H1 (cell line): ENCODE data around the gene ZNF532. TPM values are rescaled to one million over a fixed set of nuclear protein-coding genes. Genes with fewer than 3 reads are reported as not detected.

Experiments
- CEBPB ChIP-seq: IDR thresholded peaks from 2 replicates; pipeline ENCODE4 v1.6.1; 2012; ENCODE audit warnings: low read depth, low read length
- CHD2 ChIP-seq: IDR thresholded peaks from 2 replicates; pipeline ENCODE4 v1.6.1; 2012; ENCODE audit warnings: low read length, improper control_type of control experiment
- CTBP2 ChIP-seq: IDR thresholded peaks from 2 replicates; pipeline ENCODE4 v1.7.0; 2011; ENCODE audit warnings: borderline replicate concordance, mild to moderate bottlenecking, moderate library complexity, mixed read lengths, low read length; ENCODE audit not compliant: insufficient read depth, insufficient read length
- RAD21 ChIP-seq, 2 experiments: IDR thresholded peaks in 1 of 2; conservative IDR thresholded peaks in 1 of 2; 2 replicates each; pipeline ENCODE4 v1.6.1; 2011; ENCODE audit warnings: low read depth in 2 of 2, low read length in 2 of 2, improper control_type of control experiment in 1 of 2, inconsistent platforms in 1 of 2, mild to moderate bottlenecking in 1 of 2, moderate library complexity in 1 of 2
- RXRA ChIP-seq: IDR thresholded peaks from 2 replicates; pipeline ENCODE4 v1.6.1; 2011; ENCODE audit warnings: low read depth, mild to moderate bottlenecking, low read length, moderate library complexity; ENCODE audit not compliant: insufficient read depth
- SIX5 ChIP-seq: IDR thresholded peaks from 2 replicates; pipeline ENCODE4 v1.6.1; 2011; ENCODE audit warnings: mild to moderate bottlenecking, low read depth, low read length
- TCF12 ChIP-seq: IDR thresholded peaks from 2 replicates; pipeline ENCODE4 v1.6.1; 2011; ENCODE audit warnings: low read depth, mild to moderate bottlenecking, low read length
- polyA plus RNA-seq, 7 experiments: library from polyadenylated mRNA; depleted of rRNA in 3 of 7; stranded (reverse) in 5 of 7; unstranded in 2 of 7; fragments of >200 nt in 5 of 7; fragments of 200-250 nt in 2 of 7; gene quantifications; 1 replicate in 5 of 7; 2 replicates in 1 of 7; 4 replicates in 1 of 7; pipeline versions ENCODE4 v1.2.1 to v1.2.3, GENCODE V29; 2011 to 2013; ENCODE audit warnings: missing spikeins in 2 of 7, mixed read lengths in 2 of 7
- total RNA-seq: library from RNA; stranded (reverse); fragmentation: NEBNext Ultra II Directional; extraction: Animal tissue kit (Norgen Biotek cat#: 25700); gene quantifications from 2 replicates; pipeline ENCODE4 v1.2.1, GENCODE V29; 2021
- TF ChIP-seq, protein P1 (sequence below): fragments of 300-600 bp; sonication (generic); IDR thresholded peaks from 2 replicates; pipeline ENCODE4 v1.7.1; 2012; ENCODE audit warnings: low read length, moderate library complexity, mild to moderate bottlenecking, inconsistent platforms; ENCODE audit not compliant: insufficient replicate concordance
- TF ChIP-seq, protein P2 (sequence below): IDR thresholded peaks from 2 replicates; pipeline ENCODE4 v1.6.1; 2011; ENCODE audit warnings: low read length, improper control_type of control experiment

The ZNF532 gene
- total and polyA plus RNA-seq, 2 of the 8 experiments (the other 6 are each of a cell fraction or from before 2014, with no cell fraction given): 143 to 240 TPM

DNA sequence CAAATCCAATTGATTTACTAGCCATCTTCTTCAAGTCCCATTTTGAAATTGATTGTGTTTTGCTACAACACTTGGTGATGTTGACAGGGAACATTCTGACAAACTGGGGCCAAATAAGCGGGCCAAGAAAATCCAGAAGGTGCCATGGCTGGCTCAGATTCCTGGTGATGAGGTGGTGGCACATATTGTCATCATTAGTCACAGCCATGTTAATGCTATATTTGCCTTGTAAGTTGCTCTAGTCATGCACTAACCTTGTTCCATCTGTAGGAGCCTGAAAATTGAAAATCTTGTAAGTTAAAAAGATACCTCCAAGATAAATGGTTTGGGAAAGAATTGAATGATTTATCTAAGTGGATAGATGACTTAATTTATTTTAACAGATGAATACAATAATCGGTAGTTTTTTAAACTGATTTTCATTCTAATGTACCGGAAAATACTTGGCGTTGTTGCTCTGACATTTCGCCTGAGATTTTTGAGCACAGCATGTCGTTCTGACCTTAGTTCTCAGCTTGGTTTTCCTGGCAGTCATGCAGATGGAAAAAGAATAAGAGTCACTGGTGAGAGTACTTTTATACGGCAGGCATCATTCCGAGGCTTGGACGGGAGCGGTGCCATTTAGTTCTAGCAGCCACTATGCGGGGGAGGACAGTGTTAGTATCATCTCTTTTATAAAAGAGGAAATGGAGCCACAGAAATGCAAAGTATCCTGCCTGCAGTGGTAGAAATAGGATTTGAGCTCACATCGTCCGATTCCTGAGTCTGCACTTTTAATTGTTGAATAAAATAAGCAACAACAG is 133.9 kb downstream of the ZNF532 start (continued):
- TF ChIP-seq, protein P1, sequence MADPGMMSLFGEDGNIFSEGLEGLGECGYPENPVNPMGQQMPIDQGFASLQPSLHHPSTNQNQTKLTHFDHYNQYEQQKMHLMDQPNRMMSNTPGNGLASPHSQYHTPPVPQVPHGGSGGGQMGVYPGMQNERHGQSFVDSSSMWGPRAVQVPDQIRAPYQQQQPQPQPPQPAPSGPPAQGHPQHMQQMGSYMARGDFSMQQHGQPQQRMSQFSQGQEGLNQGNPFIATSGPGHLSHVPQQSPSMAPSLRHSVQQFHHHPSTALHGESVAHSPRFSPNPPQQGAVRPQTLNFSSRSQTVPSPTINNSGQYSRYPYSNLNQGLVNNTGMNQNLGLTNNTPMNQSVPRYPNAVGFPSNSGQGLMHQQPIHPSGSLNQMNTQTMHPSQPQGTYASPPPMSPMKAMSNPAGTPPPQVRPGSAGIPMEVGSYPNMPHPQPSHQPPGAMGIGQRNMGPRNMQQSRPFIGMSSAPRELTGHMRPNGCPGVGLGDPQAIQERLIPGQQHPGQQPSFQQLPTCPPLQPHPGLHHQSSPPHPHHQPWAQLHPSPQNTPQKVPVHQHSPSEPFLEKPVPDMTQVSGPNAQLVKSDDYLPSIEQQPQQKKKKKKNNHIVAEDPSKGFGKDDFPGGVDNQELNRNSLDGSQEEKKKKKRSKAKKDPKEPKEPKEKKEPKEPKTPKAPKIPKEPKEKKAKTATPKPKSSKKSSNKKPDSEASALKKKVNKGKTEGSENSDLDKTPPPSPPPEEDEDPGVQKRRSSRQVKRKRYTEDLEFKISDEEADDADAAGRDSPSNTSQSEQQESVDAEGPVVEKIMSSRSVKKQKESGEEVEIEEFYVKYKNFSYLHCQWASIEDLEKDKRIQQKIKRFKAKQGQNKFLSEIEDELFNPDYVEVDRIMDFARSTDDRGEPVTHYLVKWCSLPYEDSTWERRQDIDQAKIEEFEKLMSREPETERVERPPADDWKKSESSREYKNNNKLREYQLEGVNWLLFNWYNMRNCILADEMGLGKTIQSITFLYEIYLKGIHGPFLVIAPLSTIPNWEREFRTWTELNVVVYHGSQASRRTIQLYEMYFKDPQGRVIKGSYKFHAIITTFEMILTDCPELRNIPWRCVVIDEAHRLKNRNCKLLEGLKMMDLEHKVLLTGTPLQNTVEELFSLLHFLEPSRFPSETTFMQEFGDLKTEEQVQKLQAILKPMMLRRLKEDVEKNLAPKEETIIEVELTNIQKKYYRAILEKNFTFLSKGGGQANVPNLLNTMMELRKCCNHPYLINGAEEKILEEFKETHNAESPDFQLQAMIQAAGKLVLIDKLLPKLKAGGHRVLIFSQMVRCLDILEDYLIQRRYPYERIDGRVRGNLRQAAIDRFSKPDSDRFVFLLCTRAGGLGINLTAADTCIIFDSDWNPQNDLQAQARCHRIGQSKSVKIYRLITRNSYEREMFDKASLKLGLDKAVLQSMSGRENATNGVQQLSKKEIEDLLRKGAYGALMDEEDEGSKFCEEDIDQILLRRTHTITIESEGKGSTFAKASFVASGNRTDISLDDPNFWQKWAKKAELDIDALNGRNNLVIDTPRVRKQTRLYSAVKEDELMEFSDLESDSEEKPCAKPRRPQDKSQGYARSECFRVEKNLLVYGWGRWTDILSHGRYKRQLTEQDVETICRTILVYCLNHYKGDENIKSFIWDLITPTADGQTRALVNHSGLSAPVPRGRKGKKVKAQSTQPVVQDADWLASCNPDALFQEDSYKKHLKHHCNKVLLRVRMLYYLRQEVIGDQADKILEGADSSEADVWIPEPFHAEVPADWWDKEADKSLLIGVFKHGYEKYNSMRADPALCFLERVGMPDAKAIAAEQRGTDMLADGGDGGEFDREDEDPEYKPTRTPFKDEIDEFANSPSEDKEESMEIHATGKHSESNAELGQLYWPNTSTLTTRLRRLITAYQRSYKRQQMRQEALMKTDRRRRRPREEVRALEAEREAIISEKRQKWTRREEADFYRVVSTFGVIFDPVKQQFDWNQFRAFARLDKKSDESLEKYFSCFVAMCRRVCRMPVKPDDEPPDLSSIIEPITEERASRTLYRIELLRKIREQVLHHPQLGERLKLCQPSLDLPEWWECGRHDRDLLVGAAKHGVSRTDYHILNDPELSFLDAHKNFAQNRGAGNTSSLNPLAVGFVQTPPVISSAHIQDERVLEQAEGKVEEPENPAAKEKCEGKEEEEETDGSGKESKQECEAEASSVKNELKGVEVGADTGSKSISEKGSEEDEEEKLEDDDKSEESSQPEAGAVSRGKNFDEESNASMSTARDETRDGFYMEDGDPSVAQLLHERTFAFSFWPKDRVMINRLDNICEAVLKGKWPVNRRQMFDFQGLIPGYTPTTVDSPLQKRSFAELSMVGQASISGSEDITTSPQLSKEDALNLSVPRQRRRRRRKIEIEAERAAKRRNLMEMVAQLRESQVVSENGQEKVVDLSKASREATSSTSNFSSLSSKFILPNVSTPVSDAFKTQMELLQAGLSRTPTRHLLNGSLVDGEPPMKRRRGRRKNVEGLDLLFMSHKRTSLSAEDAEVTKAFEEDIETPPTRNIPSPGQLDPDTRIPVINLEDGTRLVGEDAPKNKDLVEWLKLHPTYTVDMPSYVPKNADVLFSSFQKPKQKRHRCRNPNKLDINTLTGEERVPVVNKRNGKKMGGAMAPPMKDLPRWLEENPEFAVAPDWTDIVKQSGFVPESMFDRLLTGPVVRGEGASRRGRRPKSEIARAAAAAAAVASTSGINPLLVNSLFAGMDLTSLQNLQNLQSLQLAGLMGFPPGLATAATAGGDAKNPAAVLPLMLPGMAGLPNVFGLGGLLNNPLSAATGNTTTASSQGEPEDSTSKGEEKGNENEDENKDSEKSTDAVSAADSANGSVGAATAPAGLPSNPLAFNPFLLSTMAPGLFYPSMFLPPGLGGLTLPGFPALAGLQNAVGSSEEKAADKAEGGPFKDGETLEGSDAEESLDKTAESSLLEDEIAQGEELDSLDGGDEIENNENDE: no peak
- TF ChIP-seq CEBPB (no peak), SIX5 (no peak), RXRA (no peak), CHD2 (no peak), TCF12 (no peak), RAD21 (IDR thresholded peaks at IDR 0.05 in 1 of 2, conservative IDR thresholded peaks at IDR 0.05 in 1 of 2; ENCODE audit: low read depth in 2 of 2, low read length in 2 of 2) (no peak), CTBP2 (no peak)
- TF ChIP-seq, protein P2, sequence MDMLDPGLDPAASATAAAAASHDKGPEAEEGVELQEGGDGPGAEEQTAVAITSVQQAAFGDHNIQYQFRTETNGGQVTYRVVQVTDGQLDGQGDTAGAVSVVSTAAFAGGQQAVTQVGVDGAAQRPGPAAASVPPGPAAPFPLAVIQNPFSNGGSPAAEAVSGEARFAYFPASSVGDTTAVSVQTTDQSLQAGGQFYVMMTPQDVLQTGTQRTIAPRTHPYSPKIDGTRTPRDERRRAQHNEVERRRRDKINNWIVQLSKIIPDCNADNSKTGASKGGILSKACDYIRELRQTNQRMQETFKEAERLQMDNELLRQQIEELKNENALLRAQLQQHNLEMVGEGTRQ: no peak
